Glutamatergic neuron (in vitro differentiated cells): Measurements from ENCODE around the gene PFKFB2. TPM values are rescaled to one million over a fixed set of nuclear protein-coding genes. Genes with fewer than 3 reads are reported as not detected.

ENCODE experiments used
- DNase-seq: peaks from one replicate; pipeline ENCODE4 v3.0.0; 2022
- H3K27ac Mint-ChIP-seq: one replicate; pipeline ENCODE4 v1.8.0; 2020; ENCODE audit warnings: mild to moderate bottlenecking, mixed read lengths, inconsistent platforms; ENCODE audit not compliant: unreplicated experiment
- H3K27me3 Mint-ChIP-seq: one replicate; pipeline ENCODE4 v1.8.0; 2020; ENCODE audit warnings: mild to moderate bottlenecking, moderate library complexity, mixed read lengths, inconsistent platforms; ENCODE audit not compliant: unreplicated experiment
- H3K36me3 Mint-ChIP-seq: one replicate; pipeline ENCODE4 v1.8.0; 2020; ENCODE audit warnings: mild to moderate bottlenecking, mixed read lengths, inconsistent platforms; ENCODE audit not compliant: unreplicated experiment
- H3K4me1 Mint-ChIP-seq: one replicate; pipeline ENCODE4 v1.8.0; 2020; ENCODE audit warnings: mild to moderate bottlenecking, low read depth, mixed read lengths, inconsistent platforms; ENCODE audit not compliant: unreplicated experiment
- H3K4me3 Mint-ChIP-seq: one replicate; pipeline ENCODE4 v1.8.0; 2020; ENCODE audit warnings: mild to moderate bottlenecking, mixed read lengths, inconsistent platforms; ENCODE audit not compliant: unreplicated experiment
- H3K9me3 Mint-ChIP-seq: one replicate; pipeline ENCODE4 v1.8.0; 2020; ENCODE audit warnings: mild to moderate bottlenecking, moderate library complexity, mixed read lengths, inconsistent platforms; ENCODE audit not compliant: unreplicated experiment
- total RNA-seq: library from RNA; stranded (reverse); fragmentation: NEBNext Ultra II Directional; extraction: Animal tissue kit (Norgen Biotek cat#: 25700); gene quantifications from one replicate; pipeline ENCODE4 v1.2.1, GENCODE V29; 2021; ENCODE audit not compliant: unreplicated experiment
- TF ChIP-seq, protein P1 (sequence below): fragments of 200-600 bp; sonication (generic); IDR thresholded peaks from one replicate; pipeline ENCODE4 v1.5.0; 2021; ENCODE audit not compliant: partially characterized antibody, unreplicated experiment

Gene PFKFB2
- total RNA-seq, 1 donor from 2014 or later: 3.6 TPM

DNA sequence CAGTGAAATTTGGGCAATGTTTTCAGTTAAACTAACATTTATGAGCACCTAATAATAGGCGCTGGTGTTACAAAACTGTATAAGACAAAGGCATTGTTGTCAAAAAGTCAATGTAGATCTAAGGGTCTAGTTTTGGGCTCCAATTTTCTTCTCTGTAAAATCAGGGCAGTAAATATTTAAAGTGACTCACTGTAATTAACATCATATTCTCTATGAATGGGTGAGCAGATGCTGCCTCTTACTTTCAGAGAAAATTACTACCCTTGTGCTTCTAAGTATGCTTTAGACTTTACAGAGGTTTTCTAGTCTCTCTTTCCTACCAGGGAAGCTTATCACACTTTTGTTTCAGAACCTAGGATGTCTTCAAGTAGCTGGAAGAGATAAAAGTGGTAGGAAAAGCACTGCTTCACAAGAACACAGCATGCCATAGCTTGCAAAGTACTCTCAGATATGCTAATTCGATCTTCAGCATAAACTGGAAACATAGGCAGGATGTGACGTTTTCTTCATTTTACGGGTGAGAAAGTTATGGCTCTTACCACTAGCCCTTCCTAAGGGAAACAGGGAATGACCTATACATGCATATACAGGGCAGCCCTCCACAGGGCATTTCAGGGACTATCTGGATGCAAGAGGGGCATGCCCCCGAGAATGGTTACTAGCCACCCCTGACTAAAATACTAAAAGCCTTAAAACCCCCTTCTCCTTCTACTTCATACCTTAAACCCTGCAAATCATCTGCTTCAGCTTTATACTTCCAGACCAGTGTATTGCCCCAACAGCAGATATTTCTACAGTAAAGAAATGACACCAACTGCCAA is 23.2 kb upstream of the PFKFB2 start:
- Mint-ChIP-seq H3K36me3 (no peaks in the 10 kb centered on the region), H3K4me3 (no peak overlapping the region), H3K27ac (no peak overlapping the region), H3K27me3 (peaks cover 1% of the 10 kb centered on the region), H3K9me3 (no peaks in the 10 kb centered on the region), H3K4me1 (no peaks in the 10 kb centered on the region)
- TF ChIP-seq, protein P1, sequence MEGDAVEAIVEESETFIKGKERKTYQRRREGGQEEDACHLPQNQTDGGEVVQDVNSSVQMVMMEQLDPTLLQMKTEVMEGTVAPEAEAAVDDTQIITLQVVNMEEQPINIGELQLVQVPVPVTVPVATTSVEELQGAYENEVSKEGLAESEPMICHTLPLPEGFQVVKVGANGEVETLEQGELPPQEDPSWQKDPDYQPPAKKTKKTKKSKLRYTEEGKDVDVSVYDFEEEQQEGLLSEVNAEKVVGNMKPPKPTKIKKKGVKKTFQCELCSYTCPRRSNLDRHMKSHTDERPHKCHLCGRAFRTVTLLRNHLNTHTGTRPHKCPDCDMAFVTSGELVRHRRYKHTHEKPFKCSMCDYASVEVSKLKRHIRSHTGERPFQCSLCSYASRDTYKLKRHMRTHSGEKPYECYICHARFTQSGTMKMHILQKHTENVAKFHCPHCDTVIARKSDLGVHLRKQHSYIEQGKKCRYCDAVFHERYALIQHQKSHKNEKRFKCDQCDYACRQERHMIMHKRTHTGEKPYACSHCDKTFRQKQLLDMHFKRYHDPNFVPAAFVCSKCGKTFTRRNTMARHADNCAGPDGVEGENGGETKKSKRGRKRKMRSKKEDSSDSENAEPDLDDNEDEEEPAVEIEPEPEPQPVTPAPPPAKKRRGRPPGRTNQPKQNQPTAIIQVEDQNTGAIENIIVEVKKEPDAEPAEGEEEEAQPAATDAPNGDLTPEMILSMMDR: no peak
- no peak for DNase-seq

DNA sequence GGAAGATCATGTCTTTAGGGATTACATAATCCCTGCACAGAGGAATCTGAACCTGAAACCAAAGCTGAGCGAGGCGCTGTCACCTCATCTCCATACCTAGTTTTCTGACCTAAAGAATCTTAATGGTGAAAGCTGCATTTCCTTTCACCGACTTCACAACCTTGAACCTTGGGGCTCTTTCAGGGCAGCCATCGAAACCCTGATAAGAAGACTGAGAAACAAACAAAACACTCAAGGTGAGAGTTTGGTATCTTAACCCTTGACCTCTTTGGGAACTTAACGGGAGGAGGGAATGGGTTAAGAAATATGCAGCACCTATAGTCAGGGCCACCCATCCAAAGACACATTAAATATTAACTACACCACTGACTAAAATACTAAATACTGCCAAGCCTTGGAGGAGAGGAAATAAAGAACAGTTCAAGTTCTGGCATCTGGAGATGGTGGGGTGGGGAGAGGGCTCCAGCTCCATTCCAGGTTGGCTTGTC is 22.5 kb upstream of the PFKFB2 start:
- H3K4me1 Mint-ChIP-seq: no peaks in the 10 kb centered on the region
- peaks cover 1% of the 10 kb centered on the region for H3K27me3 Mint-ChIP-seq
- no peak for DNase-seq
- no peak overlapping the region for H3K4me3 Mint-ChIP-seq
- no peak overlapping the region for H3K27ac Mint-ChIP-seq
- H3K36me3 Mint-ChIP-seq: no peaks in the 10 kb centered on the region
- H3K9me3 Mint-ChIP-seq: no peaks in the 10 kb centered on the region
- TF ChIP-seq, protein P1: no peak

DNA sequence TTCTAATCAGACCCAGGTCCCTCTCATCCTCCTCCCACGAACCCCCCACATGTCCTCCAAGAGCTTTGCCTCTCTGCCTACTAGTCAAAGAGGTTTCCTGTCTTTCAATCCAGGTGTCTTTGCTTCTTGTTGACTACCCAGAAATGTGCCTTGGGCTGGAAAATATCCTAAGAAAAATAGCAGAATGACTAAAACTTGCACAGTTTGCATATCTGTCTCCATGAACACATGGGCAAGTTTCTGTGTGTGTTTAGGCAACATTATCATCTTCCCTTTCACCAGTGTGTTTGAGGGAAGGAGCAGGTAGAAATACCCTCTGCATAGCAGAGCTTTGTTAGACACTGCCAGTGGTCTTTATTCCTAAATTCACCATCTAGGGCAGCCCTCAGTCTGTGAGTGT is 22.1 kb upstream of the PFKFB2 start:
- Mint-ChIP-seq H3K27ac (no peak overlapping the region), H3K4me3 (no peak overlapping the region), H3K36me3 (no peaks in the 10 kb centered on the region), H3K4me1 (no peaks in the 10 kb centered on the region), H3K27me3 (peaks cover 1% of the 10 kb centered on the region), H3K9me3 (no peaks in the 10 kb centered on the region)
- DNase-seq: no peak
- TF ChIP-seq, protein P1: no peak

DNA sequence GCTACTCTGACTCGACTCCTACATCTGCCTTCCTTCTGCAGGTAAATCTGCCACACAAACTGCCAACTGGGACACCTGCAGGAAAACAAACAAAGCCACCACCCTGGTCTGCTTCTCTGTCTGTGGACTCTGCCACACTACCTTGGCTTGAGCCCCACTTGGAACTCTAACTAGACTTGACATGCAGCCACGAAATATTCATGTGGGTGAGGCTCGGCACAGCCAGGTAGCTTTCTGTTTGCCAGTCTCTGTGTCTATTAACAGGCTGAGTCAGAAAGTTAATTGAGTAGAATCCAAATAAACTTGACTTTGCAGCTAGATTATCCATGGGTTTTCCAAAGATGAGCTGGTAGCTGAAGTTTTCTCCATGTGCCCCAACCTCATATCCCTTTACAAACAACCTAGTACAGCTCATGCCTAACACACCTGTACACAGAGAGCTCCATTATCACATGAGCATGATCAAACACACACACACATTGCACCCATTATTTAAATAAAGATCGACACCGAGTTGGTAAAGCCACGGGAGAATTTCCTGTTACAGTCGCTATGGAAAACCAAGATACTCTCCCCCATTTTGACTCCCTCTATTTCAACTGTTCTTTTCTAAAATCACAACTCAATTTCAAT is 21.3 kb upstream of the PFKFB2 start:
- no peak overlapping the region for H3K4me3 Mint-ChIP-seq
- no peak overlapping the region for H3K27ac Mint-ChIP-seq
- H3K36me3 Mint-ChIP-seq: no peaks in the 10 kb centered on the region
- no peak for DNase-seq
- no peaks in the 10 kb centered on the region for H3K4me1 Mint-ChIP-seq
- TF ChIP-seq, protein P1: no peak
- H3K9me3 Mint-ChIP-seq: no peaks in the 10 kb centered on the region
- peaks cover 1% of the 10 kb centered on the region for H3K27me3 Mint-ChIP-seq

DNA sequence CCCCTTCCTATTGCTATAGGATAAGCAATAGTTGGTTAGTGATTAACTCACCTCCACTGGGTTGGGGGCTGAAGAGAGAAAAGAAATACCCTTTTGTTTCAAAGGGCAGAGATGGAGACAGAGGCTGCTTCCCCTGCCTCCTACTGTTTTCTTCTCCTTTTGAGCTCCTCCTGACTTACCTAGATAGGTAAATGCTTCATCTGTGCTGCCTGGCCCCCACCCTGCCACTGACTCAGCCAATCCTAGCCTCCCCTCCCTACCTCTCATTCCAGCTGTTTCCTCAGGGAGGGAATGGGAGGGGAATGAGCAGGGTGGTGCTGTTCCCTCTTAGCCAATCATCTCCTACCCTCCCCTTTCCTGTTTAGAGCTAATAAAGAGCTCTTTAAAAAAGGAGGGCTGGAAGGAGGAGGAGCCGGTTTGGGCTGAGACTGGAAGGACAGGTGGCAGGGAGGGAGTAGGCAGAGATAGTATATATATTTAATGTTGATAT is 20.5 kb upstream of the PFKFB2 start, which contains the start of gene C1orf116:
Gene C1orf116 (minus strand): TSS at position 229 of the 490 bp plus-strand sequence. CDS start 5,158 bp downstream, outside the sequence.
- Mint-ChIP-seq H3K27ac (no peak within 1 kb of the TSS), H3K36me3 (no peaks in the 10 kb centered on the region), H3K27me3 (no peaks in the 10 kb centered on the region), H3K9me3 (no peaks in the 10 kb centered on the region), H3K4me3 (no peak within 1 kb of the TSS), H3K4me1 (no peaks in the 10 kb centered on the region)
- no peak for DNase-seq
- TF ChIP-seq, protein P1: no peak
